DLD1 (cell line): ENCODE measurements around the gene MAGI3.
"Not testable (repeated sequence)": the region's sequence is repeated elsewhere in the genome, so short reads cannot be mapped to it uniquely, and the experiment has no call there.

Experiments used
- in situ Hi-C: cut with HindIII; loops from 2 replicates; pipeline ENCODE4 v1.10.0; 2017; ENCODE audit warnings: low sequenced_read_pairs

Gene MAGI3

DNA sequence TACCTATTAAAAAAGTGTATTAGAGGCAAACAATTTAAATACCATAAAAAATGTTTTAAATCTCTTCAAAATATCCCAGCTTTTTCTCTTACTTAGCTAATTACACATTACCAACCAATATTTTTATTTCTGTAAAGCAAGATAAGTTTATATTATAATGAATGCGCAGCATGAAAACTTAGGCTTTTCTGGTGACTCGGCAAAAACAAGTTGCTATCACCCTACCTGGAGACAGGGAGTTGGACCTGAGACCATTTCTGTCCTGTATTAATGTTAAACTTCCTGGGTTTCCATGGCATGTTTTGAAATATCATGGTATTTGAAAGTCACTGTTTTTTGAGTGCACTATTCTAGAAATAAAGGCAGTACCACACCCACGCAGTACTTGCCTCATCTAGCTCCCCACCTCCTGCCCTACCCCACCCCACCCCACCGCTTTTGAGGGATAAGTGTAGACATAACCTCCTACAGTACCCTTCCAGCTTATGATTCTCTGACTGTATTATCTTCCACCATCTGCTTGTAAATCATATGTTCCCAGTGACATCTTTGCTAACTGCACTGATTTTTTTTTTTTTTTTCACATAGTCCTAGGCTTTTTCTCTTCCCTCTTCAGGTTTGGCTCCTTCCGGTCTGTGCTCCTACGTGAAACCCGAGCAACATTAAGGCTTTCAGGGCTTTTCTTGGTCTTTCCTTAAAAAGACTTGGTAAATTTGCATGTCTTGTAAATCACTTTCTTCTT, 291.5 kb downstream of the MAGI3 start:
- in situ Hi-C loops, result no loop called here

GRCh38 chr1:113683384-113684152, 293.3 kb downstream of the MAGI3 start:
- in situ Hi-C loops, result no loop called here

DNA sequence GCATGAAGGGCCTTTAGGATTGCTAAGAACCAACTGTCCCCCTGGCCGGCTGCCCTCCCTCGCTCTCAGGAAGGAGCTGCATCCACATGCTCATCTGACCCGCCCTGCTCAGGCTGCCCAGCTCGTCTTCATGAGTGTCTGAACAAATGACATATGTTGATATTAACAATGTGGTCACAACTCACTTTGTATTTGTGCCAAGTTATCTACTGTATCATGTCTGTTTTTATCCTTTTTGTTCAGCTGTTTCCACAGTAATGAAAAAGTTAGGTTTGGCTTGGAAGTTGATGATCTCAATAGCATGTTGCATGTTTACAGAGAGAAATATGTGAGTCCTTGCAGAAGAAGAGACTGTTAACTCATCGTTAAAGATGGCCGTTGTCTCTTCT, 293.8 kb downstream of the MAGI3 start:
- in situ Hi-C loops, result no loop called here

DNA sequence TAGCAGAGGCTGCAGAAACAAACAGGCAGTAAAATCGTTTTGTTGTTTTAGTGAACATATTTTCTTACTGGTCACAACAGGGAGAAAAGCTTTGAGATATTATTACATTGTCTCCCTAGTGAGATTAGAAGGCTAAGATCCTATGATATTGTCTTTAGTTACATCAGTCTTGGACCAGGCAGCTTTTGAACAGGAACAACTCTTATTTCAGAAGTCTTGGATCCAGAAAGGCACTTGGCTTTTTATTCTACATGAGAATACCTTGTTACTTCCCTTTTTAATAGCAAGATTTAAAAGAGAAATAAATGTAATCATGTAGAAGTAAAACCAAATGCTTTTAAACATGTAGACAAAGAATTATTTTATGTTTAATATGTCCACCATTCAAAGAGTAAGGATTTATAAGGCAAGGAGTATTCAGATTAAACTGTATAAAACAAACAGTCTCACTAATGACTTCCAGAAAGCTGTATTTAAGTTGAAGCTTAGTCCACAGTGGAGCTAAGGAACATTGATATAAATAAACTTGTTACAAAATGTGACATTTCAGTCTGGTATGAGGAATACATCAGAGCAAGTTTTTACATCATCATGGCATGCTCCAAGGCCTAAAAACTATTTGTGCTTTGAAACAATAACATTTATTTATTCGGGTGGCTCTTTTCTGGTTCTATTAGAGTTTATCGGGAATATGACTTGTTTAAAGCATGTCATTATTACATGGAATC, 296.7 kb downstream of the MAGI3 start:
- in situ Hi-C loops, result no loop called here

DNA sequence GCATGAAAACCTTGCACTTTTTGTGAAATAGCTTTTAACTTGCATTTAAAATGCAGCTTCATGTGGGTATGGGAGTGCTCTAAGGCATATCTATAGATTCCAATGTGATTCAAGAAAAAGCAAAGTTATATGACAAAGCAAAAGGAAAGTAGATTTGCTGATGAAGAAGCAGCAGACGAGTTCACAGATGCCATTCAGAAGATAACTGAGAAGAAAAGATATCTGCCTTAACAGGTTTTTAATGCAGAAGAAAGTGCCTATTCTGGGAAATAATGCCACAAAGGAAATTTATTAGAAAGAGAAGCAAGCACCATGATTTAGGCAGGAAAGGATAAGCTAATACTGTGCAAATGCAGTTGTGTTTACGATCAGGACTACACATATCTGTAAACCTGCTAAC, 300.9 kb downstream of the MAGI3 start:
- in situ Hi-C loops, result no loop called here

GRCh38 chr1:113692342-113692741, 302.0 kb downstream of the MAGI3 start:
- in situ Hi-C loops, result no loop called here

GRCh38 chr1:113692824-113693431, 302.6 kb downstream of the MAGI3 start:
- in situ Hi-C loops, result no loop called here

DNA sequence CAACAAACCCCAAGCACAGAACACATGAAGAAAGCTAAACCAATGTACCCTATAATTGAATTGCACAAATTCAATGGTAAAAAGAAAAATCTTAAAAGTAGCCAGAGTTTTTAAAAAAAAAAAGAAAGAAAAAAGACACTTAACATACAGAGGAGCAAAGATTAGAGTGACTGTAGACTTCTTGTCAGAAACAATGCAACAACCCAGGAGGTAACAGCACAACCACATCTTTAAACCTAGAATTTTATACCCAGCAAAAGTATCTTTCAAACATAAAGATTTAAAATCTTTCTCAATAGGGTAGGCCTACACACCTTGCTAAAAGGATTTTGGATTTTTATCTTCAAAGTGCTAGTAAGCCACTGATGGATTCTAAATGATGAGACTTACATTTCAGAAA, 304.6 kb downstream of the MAGI3 start:
- in situ Hi-C loops, result no loop called here

- in situ Hi-C loops, result no loop called here
Observed at GRCh38 chr1:113701429-113701828, 311.1 kb downstream of the MAGI3 start.

GRCh38 chr1:113714606-113715269, 324.4 kb downstream of the MAGI3 start:
- in situ Hi-C loops, result no loop called here

DNA sequence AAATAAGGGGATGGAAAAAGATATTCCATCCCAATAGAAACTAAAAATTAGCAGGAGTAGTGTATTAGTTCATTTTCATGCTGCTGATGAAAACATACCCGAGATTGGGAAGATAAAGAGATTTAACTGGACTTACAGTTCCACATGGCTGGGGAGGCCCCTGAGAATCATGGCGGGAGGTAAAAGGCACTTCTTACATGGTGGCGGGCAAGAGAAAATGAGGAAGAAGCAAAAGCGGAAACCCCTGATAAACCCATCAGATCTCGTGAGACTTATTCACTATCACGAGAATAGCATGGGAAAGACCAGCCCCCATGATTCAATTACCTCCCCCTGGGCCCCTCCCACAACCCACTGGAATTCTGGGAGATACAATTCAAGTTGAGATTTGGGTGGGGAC, 327.2 kb downstream of the MAGI3 start:
- in situ Hi-C loops, result not testable (repeated sequence)

- in situ Hi-C loops, result not testable (repeated sequence)
Observed at GRCh38 chr1:113718621-113719020, 328.3 kb downstream of the MAGI3 start.

- in situ Hi-C loops, result no loop called here
Observed at GRCh38 chr1:113721010-113721409, 330.7 kb downstream of the MAGI3 start.

DNA sequence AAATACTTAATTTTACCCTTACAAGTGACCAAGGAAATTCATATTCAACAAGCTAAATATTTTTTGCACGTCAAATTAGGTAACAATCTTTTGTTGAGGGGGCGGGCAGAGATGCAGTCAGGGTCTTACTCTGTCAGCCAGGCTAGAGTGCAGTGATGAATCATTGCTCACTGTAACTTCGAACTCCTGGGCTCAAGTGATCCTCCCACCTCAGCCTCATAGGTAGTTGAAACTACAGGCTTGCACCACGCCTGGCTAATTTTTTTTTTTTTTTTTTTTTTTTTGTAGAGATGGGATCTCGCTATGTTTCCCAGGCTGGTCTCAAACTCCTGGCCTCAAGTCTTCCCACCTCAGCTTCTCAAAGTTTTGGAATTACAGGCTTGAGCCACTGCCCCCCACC, 342.5 kb downstream of the MAGI3 start:
- in situ Hi-C loops, result no loop called here

GRCh38 chr1:113734357-113735055, 344.2 kb downstream of the MAGI3 start:
- in situ Hi-C loops, result no loop called here
